Activated naive CD8-positive, alpha-beta T cell treated with anti-CD3 and anti-CD28 coated beads, Interleukin-2, amount 10 ng/mL, durations not matched to agents 7 days and 5 days (primary cell): Measurements from ENCODE around the gene NME3. TPM values are rescaled to one million over a fixed set of nuclear protein-coding genes. Genes with fewer than 3 reads are reported as not detected.

Source experiments
- ATAC-seq: fragments of 150-1000 bp; cut with Tn5 transposase; one replicate; pipeline ENCODE4 v1.10.0; 2021; ENCODE audit warnings: low read depth, moderate library complexity
- POLR2A ChIA-PET: fragments of 350-600 bp; sonication (Branson Sonifier 250); formaldehyde crosslinking; loops from one replicate; lab custom pipeline; 2021; ENCODE audit warnings: antibody characterized with exemption; lab: Charles Lee
- DNase-seq: peaks from one replicate; pipeline ENCODE4 v3.0.0; 2021
- H3K27ac Mint-ChIP-seq: one replicate; pipeline ENCODE4 v1.8.0; 2022; ENCODE audit warnings: mild to moderate bottlenecking, mixed read lengths
- H3K27me3 Mint-ChIP-seq: one replicate; pipeline ENCODE4 v1.8.0; 2022; ENCODE audit warnings: mild to moderate bottlenecking, moderate library complexity, mixed read lengths
- H3K36me3 Mint-ChIP-seq: one replicate; pipeline ENCODE4 v1.8.0; 2021; ENCODE audit warnings: mild to moderate bottlenecking, mixed read lengths
- H3K4me1 Mint-ChIP-seq: one replicate; pipeline ENCODE4 v1.8.0; 2021; ENCODE audit warnings: mixed read lengths
- H3K4me3 Mint-ChIP-seq: one replicate; pipeline ENCODE4 v1.8.0; 2022; ENCODE audit warnings: mild to moderate bottlenecking, moderate library complexity, mixed read lengths
- H3K9me3 Mint-ChIP-seq: one replicate; pipeline ENCODE4 v1.8.0; 2021; ENCODE audit warnings: mixed read lengths
- total RNA-seq, 2 experiments: library from RNA; stranded (reverse); gene quantifications; one replicate each; pipeline ENCODE4 v1.2.3, GENCODE V29; 2021

Gene NME3
- total RNA-seq, 2 experiments from 2014 or later, result 58.1 to 60.9 TPM

- peaks cover 2% of the 10 kb centered on the region for H3K36me3 Mint-ChIP-seq
- DNase-seq, result no peak
- POLR2A ChIA-PET, result no interaction called here
Measured at GRCh38 chr16:1775846-1776671, 4.7 kb upstream of the NME3 start.

GRCh38 chr16:1775006-1775845, 3.9 kb upstream of the NME3 start:
- Mint-ChIP-seq H3K27ac (no peak overlapping the region), H3K27me3 (no peaks in the 10 kb centered on the region), H3K36me3 (peaks cover 2% of the 10 kb centered on the region), H3K9me3 (no peaks in the 10 kb centered on the region), H3K4me1 (peaks cover 4% of the 10 kb centered on the region), H3K4me3 (no peak overlapping the region)
- DNase-seq (no peak), ATAC-seq (no peak)
- POLR2A ChIA-PET, result interaction anchor here (1.8 to 6.3 kb wide), 2 partner anchors 8 to 70 kb away, joined by 6 to 88 read pairs; partner anchors contain the start of genes MAPK8IP3, NUBP2 and SPSB3

More at GRCh38 chr16:1775846-1776671, 4.7 kb upstream of the NME3 start:
- Mint-ChIP-seq H3K27ac (no peak overlapping the region), H3K27me3 (no peaks in the 10 kb centered on the region), H3K4me3 (no peak overlapping the region), H3K4me1 (peaks cover 8% of the 10 kb centered on the region), H3K9me3 (no peaks in the 10 kb centered on the region)
- no peak for ATAC-seq

- ATAC-seq, result no peak
- no peaks in the 10 kb centered on the region for H3K27me3 Mint-ChIP-seq
- H3K36me3 Mint-ChIP-seq, result peaks cover 4% of the 10 kb centered on the region
- no peak for DNase-seq
- no peak overlapping the region for H3K27ac Mint-ChIP-seq
- H3K4me3 Mint-ChIP-seq, result peak overlapping the region; percentile 99
- peaks cover 4% of the 10 kb centered on the region for H3K4me1 Mint-ChIP-seq
- no peaks in the 10 kb centered on the region for H3K9me3 Mint-ChIP-seq
- POLR2A ChIA-PET, result interaction anchor here (1.0 to 6.3 kb wide), 4 partner anchors 9 to 190 kb away, joined by 3 to 88 read pairs (median 4); partner anchors contain the start of genes FAHD1, MAPK8IP3, NUBP2 and RPS2
Measured at GRCh38 chr16:1774448-1774780, 3.1 kb upstream of the NME3 start.

- DNase-seq, result no peak
- Mint-ChIP-seq H3K9me3 (no peaks in the 10 kb centered on the region), H3K36me3 (peaks cover 4% of the 10 kb centered on the region), H3K27me3 (no peaks in the 10 kb centered on the region), H3K27ac (peak overlapping the region; percentile 65), H3K4me1 (peaks cover 4% of the 10 kb centered on the region), H3K4me3 (peak overlapping the region; percentile 99)
- peak; percentile 7 for ATAC-seq
- POLR2A ChIA-PET, result interaction anchor here (1.0 to 6.3 kb wide), 4 partner anchors 9 to 191 kb away, joined by 3 to 88 read pairs (median 4); partner anchors contain the start of genes FAHD1, MAPK8IP3, NUBP2 and RPS2
Measured at GRCh38 chr16:1773703-1774447, 2.5 kb upstream of the NME3 start.

- POLR2A ChIA-PET, result interaction anchor here (0.9 to 6.3 kb wide), 8 partner anchors 10 to 352 kb away, joined by 3 to 88 read pairs (median 4); partner anchors contain the start of genes FAHD1, HAGH, JPT2 and MAPK8IP3
- H3K4me1 Mint-ChIP-seq, result peaks cover 4% of the 10 kb centered on the region
- ATAC-seq (peak; percentile 48), DNase-seq (peak; percentile 90)
- H3K36me3 Mint-ChIP-seq, result peaks cover 4% of the 10 kb centered on the region
- peak within 1 kb of the TSS; percentile 98 for H3K27ac Mint-ChIP-seq
- H3K9me3 Mint-ChIP-seq, result no peaks in the 10 kb centered on the region
- no peaks in the 10 kb centered on the region for H3K27me3 Mint-ChIP-seq
- peak within 1 kb of the TSS; percentile 99 for H3K4me3 Mint-ChIP-seq
Measured at GRCh38 chr16:1772908-1773702, 1.8 kb upstream of the NME3 start, which contains the start of gene MRPS34. MRPS34 (minus strand) TSS chr16:1773134; CDS start chr16:1773119, 15 bp downstream.

- no peaks in the 10 kb centered on the region for H3K9me3 Mint-ChIP-seq
- peak; percentile 16 for ATAC-seq
- DNase-seq, result peak; percentile 70
Measured at GRCh38 chr16:1772362-1772907, 1.1 kb upstream of the NME3 start, which contains the start of gene EME2. EME2 (plus strand) TSS chr16:1772810; CDS start chr16:1773228, 418 bp downstream.

GRCh38 chr16:1771864-1772361, 570 bp upstream of the NME3 start:
- DNase-seq (no peak), ATAC-seq (no peak)
- Mint-ChIP-seq H3K36me3 (peaks cover 6% of the 10 kb centered on the region), H3K9me3 (no peaks in the 10 kb centered on the region), H3K27ac (peak overlapping the region; percentile 98), H3K27me3 (no peaks in the 10 kb centered on the region), H3K4me1 (peaks cover 6% of the 10 kb centered on the region), H3K4me3 (peak overlapping the region; percentile 99)
- POLR2A ChIA-PET, result interaction anchor here (1.1 to 6.3 kb wide), 5 partner anchors 11 to 280 kb away, joined by 3 to 88 read pairs (median 8); partner anchors contain the start of genes FAHD1, HAGH, MAPK8IP3 and NUBP2

More at GRCh38 chr16:1772362-1772907, 1.1 kb upstream of the NME3 start, which contains the start of gene EME2:
- no peaks in the 10 kb centered on the region for H3K27me3 Mint-ChIP-seq
- peak within 1 kb of the TSS; percentile 99 for H3K4me3 Mint-ChIP-seq
- H3K27ac Mint-ChIP-seq, result peak within 1 kb of the TSS; percentile 98
- peaks cover 6% of the 10 kb centered on the region for H3K36me3 Mint-ChIP-seq
- peaks cover 4% of the 10 kb centered on the region for H3K4me1 Mint-ChIP-seq
- POLR2A ChIA-PET, result interaction anchor here (0.9 to 6.3 kb wide), 7 partner anchors 11 to 352 kb away, joined by 3 to 88 read pairs (median 5); partner anchors contain the start of genes FAHD1, HAGH, JPT2 and MAPK8IP3

- Mint-ChIP-seq H3K9me3 (no peaks in the 10 kb centered on the region), H3K4me3 (peak overlapping the region; percentile 99), H3K27ac (peak overlapping the region; percentile 64), H3K4me1 (peaks cover 6% of the 10 kb centered on the region), H3K36me3 (peaks cover 6% of the 10 kb centered on the region), H3K27me3 (no peaks in the 10 kb centered on the region)
- DNase-seq (peak; percentile 65), ATAC-seq (no peak)
- POLR2A ChIA-PET, result interaction anchor here (0.5 to 6.3 kb wide), 6 partner anchors 8 to 350 kb away, joined by 3 to 88 read pairs (median 4); partner anchors contain the start of genes JPT2, MAPK8IP3, NUBP2 and SPSB3
Measured at GRCh38 chr16:1770328-1771187, 785 bp downstream of the NME3 start.

GRCh38 chr16:1769402-1770300, 1.7 kb downstream of the NME3 start:
- DNase-seq (no peak), ATAC-seq (no peak)
- peak overlapping the region; percentile 12 for H3K27ac Mint-ChIP-seq
- H3K27me3 Mint-ChIP-seq, result no peaks in the 10 kb centered on the region
- H3K36me3 Mint-ChIP-seq, result peaks cover 6% of the 10 kb centered on the region
- H3K4me3 Mint-ChIP-seq, result peak overlapping the region; percentile 61
- no peaks in the 10 kb centered on the region for H3K9me3 Mint-ChIP-seq
- H3K4me1 Mint-ChIP-seq, result peaks cover 4% of the 10 kb centered on the region
- POLR2A ChIA-PET, result interaction anchor here (0.5 to 6.3 kb wide), 6 partner anchors 9 to 349 kb away, joined by 3 to 88 read pairs (median 4); partner anchors contain the start of genes JPT2, MAPK8IP3, NUBP2 and SPSB3
